ENCODE data around the gene RND1.

GRCh38 chr12:48816143-48816854, 49.4 kb downstream of the RND1 start:
- no peak for TF ChIP-seq EZH2 (IDR thresholded peaks at IDR 0.05; ENCODE audit: low read depth, unreplicated experiment)
- TF ChIP-seq POLR2AphosphoS5 (IDR thresholded peaks at IDR 0.05; ENCODE audit: low read depth) = no peak
- TF ChIP-seq CREB1 (CRISPR knock-in tag; IDR thresholded peaks at IDR 0.05; ENCODE audit: low read depth) = no peak
- TF ChIP-seq CTCF (conservative IDR thresholded peaks at IDR 0.05; ENCODE audit: low read depth in 2 of 2) = no peak
- TF ChIP-seq JUNB (IDR thresholded peaks at IDR 0.05; ENCODE audit: unreplicated experiment) = no peak
- TF ChIP-seq EZH2phosphoT487 (IDR thresholded peaks at IDR 0.05; ENCODE audit: unreplicated experiment) = no peak
- no peak for TF ChIP-seq STAT1 (IDR thresholded peaks at IDR 0.05; ENCODE audit: unreplicated experiment)
